Spleen (tissue), 11 donors: Measurements from ENCODE around the gene ARHGAP28. TPM values are rescaled to one million over a fixed set of nuclear protein-coding genes. Genes with fewer than 3 reads are reported as not detected.

Source experiments
- DNase-seq: peaks from one replicate; pipeline ENCODE4 v3.0.0-alpha.2; 2020
- H3K27ac ChIP-seq, 8 donors: fragments of 200-600 bp; sonication (generic) in 7 of 8; 1 replicate in 4 of 8; 2 replicates in 4 of 8; pipeline versions ENCODE4 v1.5.0 to v1.8.0; 2016 to 2021; ENCODE audit warnings: inconsistent platforms in 4 of 8, mild to moderate bottlenecking in 4 of 8, moderate library complexity in 1 of 8
- H3K27me3 ChIP-seq, 7 donors: fragments of 200-600 bp; sonication (generic) in 6 of 7; replicated peaks in 1 of 7; 1 replicate in 4 of 7; 2 replicates in 3 of 7; pipeline versions ENCODE4 v1.5.0 to v1.8.0; 2016 to 2021; ENCODE audit warnings: inconsistent platforms in 3 of 7, mild to moderate bottlenecking in 1 of 7
- H3K36me3 ChIP-seq, 6 donors: fragments of 200-600 bp; sonication (generic) in 5 of 6; 1 replicate in 4 of 6; 2 replicates in 2 of 6; pipeline versions ENCODE4 v1.5.0 to v1.8.0; 2016 to 2021; ENCODE audit warnings: inconsistent platforms in 2 of 6
- H3K4me1 ChIP-seq, 6 donors: fragments of 200-600 bp; sonication (generic) in 5 of 6; 1 replicate in 3 of 6; 2 replicates in 3 of 6; pipeline versions ENCODE4 v1.5.0 to v1.8.0; 2016 to 2021; ENCODE audit warnings: inconsistent platforms in 3 of 6
- H3K4me3 ChIP-seq, 8 donors: fragments of 200-600 bp; sonication (generic) in 7 of 8; 1 replicate in 4 of 8; 2 replicates in 4 of 8; pipeline versions ENCODE4 v1.5.0 to v1.8.0; 2016 to 2021; ENCODE audit warnings: inconsistent platforms in 4 of 8, mild to moderate bottlenecking in 4 of 8, moderate library complexity in 2 of 8
- H3K9me3 ChIP-seq, 8 donors: fragments of 200-600 bp; sonication (generic) in 7 of 8; 1 replicate in 4 of 8; 2 replicates in 4 of 8; pipeline versions ENCODE4 v1.5.0 to v1.8.0; 2016 to 2021; ENCODE audit warnings: inconsistent platforms in 4 of 8
- POLR2A ChIP-seq, 3 donors: fragments of 450-650 bp; IDR thresholded peaks; one replicate each; pipeline ENCODE4 v1.5.1; 2017; ENCODE audit warnings: antibody characterized with exemption in 3 of 3, mild to moderate bottlenecking in 1 of 3
- POLR2AphosphoS5 ChIP-seq, 3 donors: sonication (generic); formaldehyde crosslinking; IDR thresholded peaks; one replicate each; pipeline ENCODE4 v1.5.1; 2017; ENCODE audit warnings: antibody characterized with exemption in 3 of 3
- WGBS, 5 donors: extraction: QIAGEN DNeasy Blood & Tissue Kit in 3 of 5; methylation state at CpG; one replicate each; pipeline versions ENCODE4 v1.1.5 to v1.1.7; 2013 to 2018; 5-methylcytosine and 5-hydroxymethylcytosine counted together
- intact Hi-C: fragments of 100-400 bp; cut with DNase I; formaldehyde crosslinking; loops from one replicate; pipeline ENCODE4 v1.15.0; 2023; ENCODE audit warnings: low total_unique reads
- polyA plus RNA-seq, 3 donors: library from polyadenylated mRNA; stranded (reverse); fragments of 200-250 nt; gene quantifications; one replicate each; pipeline ENCODE4 v1.2.1, GENCODE V29; 2013
- total RNA-seq, 7 donors: library from RNA; depleted of rRNA in 3 of 7; stranded (reverse); fragments of >200 nt in 3 of 7; fragmentation: NEBNext Ultra II Directional in 4 of 7; extraction: Animal tissue kit (Norgen Biotek cat#: 25700) in 4 of 7; gene quantifications; one replicate each; pipeline versions ENCODE4 v1.1.0 to v1.2.1, GENCODE V29; 2016 to 2021
- TF ChIP-seq, protein P1 (sequence below), 11 experiments: fragments of 200-600 bp in 7 of 11; fragments of 450-650 bp in 4 of 11; sonication (generic) in 4 of 11; IDR thresholded peaks in 8 of 11; conservative IDR thresholded peaks in 3 of 11; 1 replicate in 7 of 11; 2 replicates in 4 of 11; pipeline versions ENCODE4 v1.4.0 to v1.8.0; 2016 to 2021; ENCODE audit warnings: antibody characterized with exemption in 11 of 11, inconsistent platforms in 4 of 11, mild to moderate bottlenecking in 1 of 11
- donor health status: healthy with polysubstance abuse.
- donor health status: DM: no; HTN: no; CAD: no; lungs with moderate emphysema.
- donor health status: DM: no; HTN: no; CAD: no.
- donor health status: Bipolar disorder and iron deficiency.
- donor health status: healthy.
- donor health status: DM: no; HTN: no; CAD: no.
- donor health status: DM: yes; HTN: yes; CAD: no.

The ARHGAP28 gene
- total and polyA plus RNA-seq, 10 donors = 1.9 to 78.3 (median 30.3) TPM

DNA sequence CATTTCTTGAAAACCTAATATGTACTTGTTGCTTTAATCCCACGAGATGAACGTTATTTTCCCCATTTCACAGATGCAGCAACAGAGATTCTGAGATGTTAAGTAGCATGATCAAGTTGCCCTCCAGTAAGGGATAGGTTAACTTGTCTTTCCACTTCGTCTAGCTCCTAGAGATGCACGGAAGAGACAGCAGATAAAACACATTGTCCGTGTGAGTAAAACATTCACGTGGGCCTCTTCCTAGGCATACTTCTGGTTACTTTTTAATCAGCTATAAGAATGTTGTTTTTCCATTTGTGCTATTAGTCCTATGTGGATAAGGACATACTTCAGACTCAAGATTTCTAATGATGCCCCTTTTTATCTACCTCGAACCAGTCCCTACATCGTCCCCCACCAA is 1.2 kb upstream of the ARHGAP28 start:
- H3K4me1 ChIP-seq = peaks cover 0 to 14% (median 3%) of the 10 kb centered on the region in 6 donors
- H3K9me3 ChIP-seq = no peaks in the 10 kb centered on the region
- 64 to 70% (median 69%) methylated on average over 8 of the region's 8 CpGs for WGBS, 5 donors
- peaks cover 0 to 33% (median 0%) of the 10 kb centered on the region in 7 donors for H3K27me3 ChIP-seq
- TF ChIP-seq, protein P1, sequence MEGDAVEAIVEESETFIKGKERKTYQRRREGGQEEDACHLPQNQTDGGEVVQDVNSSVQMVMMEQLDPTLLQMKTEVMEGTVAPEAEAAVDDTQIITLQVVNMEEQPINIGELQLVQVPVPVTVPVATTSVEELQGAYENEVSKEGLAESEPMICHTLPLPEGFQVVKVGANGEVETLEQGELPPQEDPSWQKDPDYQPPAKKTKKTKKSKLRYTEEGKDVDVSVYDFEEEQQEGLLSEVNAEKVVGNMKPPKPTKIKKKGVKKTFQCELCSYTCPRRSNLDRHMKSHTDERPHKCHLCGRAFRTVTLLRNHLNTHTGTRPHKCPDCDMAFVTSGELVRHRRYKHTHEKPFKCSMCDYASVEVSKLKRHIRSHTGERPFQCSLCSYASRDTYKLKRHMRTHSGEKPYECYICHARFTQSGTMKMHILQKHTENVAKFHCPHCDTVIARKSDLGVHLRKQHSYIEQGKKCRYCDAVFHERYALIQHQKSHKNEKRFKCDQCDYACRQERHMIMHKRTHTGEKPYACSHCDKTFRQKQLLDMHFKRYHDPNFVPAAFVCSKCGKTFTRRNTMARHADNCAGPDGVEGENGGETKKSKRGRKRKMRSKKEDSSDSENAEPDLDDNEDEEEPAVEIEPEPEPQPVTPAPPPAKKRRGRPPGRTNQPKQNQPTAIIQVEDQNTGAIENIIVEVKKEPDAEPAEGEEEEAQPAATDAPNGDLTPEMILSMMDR (IDR thresholded peaks at IDR 0.05 in 8 of 11, conservative IDR thresholded peaks at IDR 0.05 in 3 of 11) = no peak
- TF ChIP-seq POLR2AphosphoS5 (IDR thresholded peaks at IDR 0.05) (no peak), POLR2A (IDR thresholded peaks at IDR 0.05) (no peak)
- peak overlapping the region in 1 of 8 donors; percentile 68 for H3K4me3 ChIP-seq
- no peak for DNase-seq
- intact Hi-C loops = no loop called here
- H3K27ac ChIP-seq = peak overlapping the region; percentile 55 to 88 (median 82)
- H3K36me3 ChIP-seq = no peaks in the 10 kb centered on the region

DNA sequence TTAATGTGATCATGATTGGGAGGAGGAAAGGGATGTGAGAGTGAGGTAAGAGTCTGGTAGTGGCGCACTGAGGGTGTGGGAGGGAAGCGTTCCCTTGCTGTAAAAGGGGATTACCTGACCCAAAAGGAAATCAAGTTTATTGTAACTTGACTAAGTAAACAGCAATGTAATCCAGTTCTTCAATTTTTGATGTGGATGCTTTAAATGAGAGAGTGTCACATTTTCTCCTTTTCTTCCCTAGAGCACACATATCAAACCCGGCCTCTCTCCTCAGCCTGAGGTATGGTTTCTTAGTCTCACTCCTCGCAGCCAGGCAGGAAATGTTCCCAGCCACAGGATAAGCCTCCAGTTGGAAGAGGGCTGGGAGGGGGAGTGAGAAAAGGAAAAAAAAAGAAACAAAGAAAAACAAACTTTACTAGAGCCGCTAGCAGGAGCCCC is 688 bp upstream of the ARHGAP28 start:
- H3K4me1 ChIP-seq = peaks cover 0 to 19% (median 3%) of the 10 kb centered on the region in 6 donors
- 7 to 26% (median 22%) methylated on average over 5 of the region's 5 CpGs for WGBS, 5 donors

DNA sequence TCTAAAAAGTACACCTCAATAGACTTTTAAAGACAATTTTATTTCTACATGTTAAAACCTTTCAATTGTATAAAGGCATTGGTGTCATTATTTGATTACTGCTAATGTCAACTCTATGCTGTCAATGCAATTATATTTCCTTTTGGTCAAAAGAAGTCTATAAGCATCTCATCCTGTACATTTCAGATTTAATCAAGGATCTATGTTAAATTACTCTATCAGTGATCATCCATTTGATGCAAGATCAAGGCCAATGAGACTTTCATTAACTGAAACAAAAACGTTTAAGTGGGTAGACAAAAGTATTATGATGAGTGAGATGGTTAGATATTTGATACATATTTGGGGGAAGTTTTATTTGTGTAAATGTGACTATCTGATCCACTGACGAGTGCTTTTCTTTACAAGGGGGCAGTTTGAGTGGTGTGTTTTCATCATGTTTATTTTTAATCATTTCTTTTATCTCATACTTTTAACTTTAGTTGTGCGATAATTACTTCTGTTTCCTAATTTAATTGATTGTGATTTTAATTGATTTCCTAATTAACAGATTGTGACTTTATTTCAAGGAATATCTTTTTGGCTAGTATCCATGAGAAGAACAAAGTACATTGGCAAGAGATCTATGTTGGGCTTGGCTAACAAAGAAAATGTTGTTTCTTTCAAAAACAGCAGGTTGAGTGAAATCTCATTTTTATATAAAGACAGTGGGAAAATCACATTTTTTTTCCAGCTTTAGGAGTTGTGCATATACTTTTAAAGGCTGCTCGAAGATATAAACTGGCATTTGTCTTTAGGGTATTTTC is 1.1 kb downstream of the ARHGAP28 start:
- Histone ChIP-seq H3K4me3 (peak overlapping the region in 7 of 8 donors; percentile 38 to 68 (median 50)), H3K9me3 (no peaks in the 10 kb centered on the region), H3K27me3 (peaks cover 0 to 33% (median 0%) of the 10 kb centered on the region in 7 donors), H3K4me1 (peaks cover 0 to 23% (median 3%) of the 10 kb centered on the region in 6 donors), H3K27ac (peak overlapping the region in 7 of 8 donors; percentile 76 to 88 (median 82)), H3K36me3 (no peaks in the 10 kb centered on the region)
- no peak for DNase-seq
- intact Hi-C loops = no loop called here
- TF ChIP-seq POLR2AphosphoS5 (IDR thresholded peaks at IDR 0.05) (no peak), POLR2A (IDR thresholded peaks at IDR 0.05) (no peak)
- TF ChIP-seq, protein P1 (IDR thresholded peaks at IDR 0.05 in 8 of 11, conservative IDR thresholded peaks at IDR 0.05 in 3 of 11) = no peak
- WGBS, 5 donors = 43 to 51% (median 45%) methylated on average over 4 of the region's 4 CpGs

More for the DNA sequence above, 688 bp upstream of the ARHGAP28 start:
- DNase-seq = no peak
- H3K27me3 ChIP-seq = peaks cover 0 to 33% (median 0%) of the 10 kb centered on the region in 7 donors
- peak overlapping the region; percentile 55 to 88 (median 82) for H3K27ac ChIP-seq
- TF ChIP-seq, protein P1 (IDR thresholded peaks at IDR 0.05 in 8 of 11, conservative IDR thresholded peaks at IDR 0.05 in 3 of 11) = no peak
- TF ChIP-seq POLR2AphosphoS5 (IDR thresholded peaks at IDR 0.05) (no peak), POLR2A (IDR thresholded peaks at IDR 0.05) (no peak)
- intact Hi-C loops = no loop called here
- no peaks in the 10 kb centered on the region for H3K36me3 ChIP-seq
- H3K4me3 ChIP-seq = peak overlapping the region in 4 of 8 donors; percentile 50 to 68 (median 54)
- H3K9me3 ChIP-seq = no peaks in the 10 kb centered on the region

DNA sequence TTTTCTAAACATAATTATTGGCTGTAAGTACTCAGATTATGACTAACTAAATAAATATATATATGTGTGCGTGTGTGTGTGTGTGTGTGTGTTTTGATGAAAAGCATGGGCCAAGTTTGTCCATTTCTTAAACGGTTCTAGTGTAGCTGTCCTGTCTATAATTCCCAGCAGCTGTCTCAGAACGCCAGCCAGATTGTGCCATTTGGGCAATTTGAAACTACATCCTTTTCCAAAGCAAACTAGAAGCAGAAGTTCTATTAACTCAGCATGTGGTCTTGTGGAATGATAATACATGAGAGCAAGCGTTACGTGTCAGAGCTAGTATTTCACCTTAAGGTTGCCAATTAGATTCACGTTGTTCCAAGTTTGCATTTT is 1.7 kb downstream of the ARHGAP28 start:
- TF ChIP-seq, protein P1 (IDR thresholded peaks at IDR 0.05 in 8 of 11, conservative IDR thresholded peaks at IDR 0.05 in 3 of 11) = no peak
- TF ChIP-seq POLR2A (IDR thresholded peaks at IDR 0.05) = no peak
- no peak for TF ChIP-seq POLR2AphosphoS5 (IDR thresholded peaks at IDR 0.05)
- Histone ChIP-seq H3K9me3 (no peaks in the 10 kb centered on the region), H3K4me3 (peak overlapping the region in 5 of 8 donors; percentile 6 to 68 (median 50)), H3K36me3 (no peaks in the 10 kb centered on the region), H3K4me1 (peaks cover 0 to 23% (median 3%) of the 10 kb centered on the region in 6 donors), H3K27ac (peak overlapping the region; percentile 51 to 88 (median 82)), H3K27me3 (peaks cover 0 to 33% (median 0%) of the 10 kb centered on the region in 7 donors)
- DNase-seq = no peak
- 44 to 55% (median 50%) methylated on average over 6 of the region's 6 CpGs for WGBS, 5 donors
- intact Hi-C loops = no loop called here
